Hepatocyte (in vitro differentiated cells): ENCODE measurements around the gene SOX6.

Experiments
- EZH2 ChIP-seq: fragments of 200-600 bp; sonication (generic); IDR thresholded peaks from 2 replicates; pipeline ENCODE4 v1.6.1; 2016; ENCODE audit warnings: antibody characterized with exemption, mild to moderate bottlenecking, borderline replicate concordance
- TF ChIP-seq, protein P1 (sequence below): fragments of 200-600 bp; sonication (generic); IDR thresholded peaks from 2 replicates; pipeline ENCODE4 v1.5.1; 2016; ENCODE audit warnings: antibody characterized with exemption, mild to moderate bottlenecking; ENCODE audit not compliant: poor library complexity

DNA sequence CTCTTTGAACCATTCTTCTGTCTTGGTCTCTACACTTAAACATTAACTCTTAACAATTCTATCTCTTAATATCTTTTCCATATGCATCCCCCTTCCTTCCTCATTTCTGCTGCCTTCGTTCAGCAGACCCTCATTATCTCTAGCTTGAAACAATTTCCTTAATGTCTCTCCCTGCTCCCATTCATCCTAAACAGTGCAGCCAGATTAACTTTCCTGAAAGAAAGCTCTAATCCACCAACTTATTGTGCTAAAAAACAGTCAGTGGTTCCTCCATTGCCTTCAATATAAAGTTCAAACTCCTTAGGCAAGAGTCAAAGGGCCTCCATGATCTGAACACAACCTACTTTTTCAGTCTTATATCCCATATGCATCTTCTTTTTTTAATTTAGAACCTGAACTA is 42.5 kb downstream of the SOX6 start:
- TF ChIP-seq, protein P1, sequence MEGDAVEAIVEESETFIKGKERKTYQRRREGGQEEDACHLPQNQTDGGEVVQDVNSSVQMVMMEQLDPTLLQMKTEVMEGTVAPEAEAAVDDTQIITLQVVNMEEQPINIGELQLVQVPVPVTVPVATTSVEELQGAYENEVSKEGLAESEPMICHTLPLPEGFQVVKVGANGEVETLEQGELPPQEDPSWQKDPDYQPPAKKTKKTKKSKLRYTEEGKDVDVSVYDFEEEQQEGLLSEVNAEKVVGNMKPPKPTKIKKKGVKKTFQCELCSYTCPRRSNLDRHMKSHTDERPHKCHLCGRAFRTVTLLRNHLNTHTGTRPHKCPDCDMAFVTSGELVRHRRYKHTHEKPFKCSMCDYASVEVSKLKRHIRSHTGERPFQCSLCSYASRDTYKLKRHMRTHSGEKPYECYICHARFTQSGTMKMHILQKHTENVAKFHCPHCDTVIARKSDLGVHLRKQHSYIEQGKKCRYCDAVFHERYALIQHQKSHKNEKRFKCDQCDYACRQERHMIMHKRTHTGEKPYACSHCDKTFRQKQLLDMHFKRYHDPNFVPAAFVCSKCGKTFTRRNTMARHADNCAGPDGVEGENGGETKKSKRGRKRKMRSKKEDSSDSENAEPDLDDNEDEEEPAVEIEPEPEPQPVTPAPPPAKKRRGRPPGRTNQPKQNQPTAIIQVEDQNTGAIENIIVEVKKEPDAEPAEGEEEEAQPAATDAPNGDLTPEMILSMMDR: no peak
- TF ChIP-seq EZH2: no peak
